IgD-negative memory B cell (primary cell): ENCODE data around the gene CAPG. TPM values are rescaled to one million over a fixed set of nuclear protein-coding genes. Genes with fewer than 3 reads are reported as not detected.

Experiments
- H3K27ac Mint-ChIP-seq, 3 donors: one replicate each; pipeline ENCODE4 v1.8.0; 2020 to 2022; ENCODE audit warnings: mild to moderate bottlenecking in 3 of 3, mixed read lengths in 3 of 3, moderate library complexity in 1 of 3
- H3K27me3 Mint-ChIP-seq: one replicate; pipeline ENCODE4 v1.8.0; 2021; ENCODE audit warnings: mixed read lengths
- H3K36me3 Mint-ChIP-seq: one replicate; pipeline ENCODE4 v1.8.0; 2020; ENCODE audit warnings: mild to moderate bottlenecking, mixed read lengths
- H3K4me1 Mint-ChIP-seq, 3 donors: one replicate each; pipeline ENCODE4 v1.8.0; 2020 to 2022; ENCODE audit warnings: mixed read lengths in 3 of 3, mild to moderate bottlenecking in 1 of 3
- H3K4me3 Mint-ChIP-seq, 4 donors: one replicate each; pipeline ENCODE4 v1.8.0; 2020 to 2022; ENCODE audit warnings: mild to moderate bottlenecking in 4 of 4, mixed read lengths in 4 of 4, moderate library complexity in 3 of 4
- H3K9me3 Mint-ChIP-seq, 3 donors: one replicate each; pipeline ENCODE4 v1.8.0; 2020 to 2021; ENCODE audit warnings: mixed read lengths in 3 of 3, mild to moderate bottlenecking in 1 of 3
- polyA plus RNA-seq: library from polyadenylated mRNA; unstranded; fragments of 300-500 nt; fragmentation: Illumina TruSeq; gene quantifications from one replicate; pipeline ENCODE4 v1.2.3, GENCODE V29; 2021

CAPG gene
- polyA plus RNA-seq, 1 donor from 2014 or later, result 542 TPM

GRCh38 chr2:85355073-85355410, 55.1 kb downstream of the CAPG start:
- H3K4me3 Mint-ChIP-seq, result peak overlapping the region; percentile 98 to 100 (median 98)
- peak overlapping the region; percentile 96 to 99 (median 98) for H3K27ac Mint-ChIP-seq
- H3K9me3 Mint-ChIP-seq, result no peaks in the 10 kb centered on the region
- H3K36me3 Mint-ChIP-seq, result peaks cover 5% of the 10 kb centered on the region
- H3K4me1 Mint-ChIP-seq, result peaks cover 15 to 42% (median 28%) of the 10 kb centered on the region in 3 donors
- H3K27me3 Mint-ChIP-seq, result no peaks in the 10 kb centered on the region

DNA sequence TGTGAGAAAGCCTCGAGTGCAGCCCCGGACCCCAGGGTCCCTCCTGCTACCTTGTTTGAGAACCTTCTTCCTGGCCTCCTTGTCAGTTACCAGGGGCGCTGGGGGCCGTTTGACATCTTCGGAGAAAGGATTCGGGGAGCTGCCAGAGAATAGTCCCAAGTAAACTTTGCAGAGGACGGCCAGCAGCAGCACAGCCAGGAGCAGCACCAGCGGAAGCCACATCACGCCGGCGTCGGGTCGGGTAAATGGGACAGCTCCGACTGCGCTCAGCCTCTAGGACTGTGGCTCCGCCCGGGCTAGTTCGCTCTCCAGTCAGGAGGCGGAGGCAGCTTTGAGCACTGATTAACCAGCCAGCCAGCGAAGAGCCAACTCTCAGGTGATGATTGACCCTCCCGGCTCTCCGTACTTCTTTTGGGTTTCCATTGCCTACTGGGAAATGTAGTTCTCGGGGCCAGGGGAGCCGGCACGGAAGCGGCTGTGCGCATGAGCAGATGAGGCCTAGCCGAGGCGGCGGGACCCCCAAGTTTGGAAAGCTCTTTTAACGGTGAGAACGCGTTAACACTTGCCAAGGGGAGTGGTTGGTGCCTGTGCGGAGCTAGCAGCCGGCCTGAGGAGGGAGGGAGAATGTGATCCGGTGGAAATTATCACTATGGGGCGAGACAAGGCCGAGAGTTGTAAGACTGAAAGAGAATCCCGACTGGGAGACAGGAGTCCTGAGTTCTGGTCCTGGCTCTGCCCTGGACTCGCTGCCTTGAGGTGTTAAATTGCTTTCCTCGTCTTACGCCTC, 55.7 kb downstream of the CAPG start, which contains the start of the genes ELMOD3 and RETSAT:
ELMOD3 (plus strand) TSS at position 484 of the 787 bp plus-strand sequence. CDS start 2,430 bp downstream, outside the sequence.
RETSAT (minus strand) TSS at position 243 of the 787 bp plus-strand sequence; CDS start at position 222, 21 bp downstream.
- Mint-ChIP-seq H3K27ac (peak within 1 kb of the TSS; percentile 96 to 99 (median 98)), H3K9me3 (no peaks in the 10 kb centered on the region), H3K27me3 (no peaks in the 10 kb centered on the region), H3K4me1 (peaks cover 15 to 42% (median 28%) of the 10 kb centered on the region in 3 donors), H3K36me3 (peaks cover 7% of the 10 kb centered on the region), H3K4me3 (peak within 1 kb of the TSS; percentile 98 to 100 (median 98))

DNA sequence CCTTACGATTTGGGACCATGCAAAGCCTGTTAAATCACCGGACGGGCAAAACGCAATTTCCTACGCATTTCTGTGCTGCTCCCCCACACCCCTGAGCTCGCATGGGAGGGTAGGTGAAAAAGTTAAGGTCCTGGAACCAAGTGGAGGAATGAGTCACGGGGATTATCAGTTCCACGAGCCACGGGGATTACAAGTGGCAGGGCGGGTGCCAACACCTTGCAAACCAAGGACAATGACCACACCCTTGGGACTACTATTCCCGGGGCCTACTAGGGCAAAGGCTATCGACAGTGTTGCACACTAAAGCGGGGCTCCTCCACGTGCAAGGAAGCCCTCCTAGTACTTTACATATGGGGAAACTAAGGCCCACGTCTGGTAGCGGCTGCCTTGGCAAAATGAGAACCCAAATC, 56.3 kb downstream of the CAPG start:
- H3K27ac Mint-ChIP-seq, result peak overlapping the region; percentile 96 to 99 (median 98)
- peaks cover 15 to 40% (median 28%) of the 10 kb centered on the region in 3 donors for H3K4me1 Mint-ChIP-seq
- no peaks in the 10 kb centered on the region for H3K27me3 Mint-ChIP-seq
- no peaks in the 10 kb centered on the region for H3K9me3 Mint-ChIP-seq
- H3K36me3 Mint-ChIP-seq, result peaks cover 6% of the 10 kb centered on the region
- H3K4me3 Mint-ChIP-seq, result peak overlapping the region; percentile 98 to 100 (median 98)

- peaks cover 9% of the 10 kb centered on the region for H3K36me3 Mint-ChIP-seq
- H3K27ac Mint-ChIP-seq, result no peak overlapping the region
- peaks cover 0 to 3% (median 2%) of the 10 kb centered on the region in 3 donors for H3K4me1 Mint-ChIP-seq
- no peaks in the 10 kb centered on the region for H3K9me3 Mint-ChIP-seq
- no peak overlapping the region for H3K4me3 Mint-ChIP-seq
- H3K27me3 Mint-ChIP-seq, result no peaks in the 10 kb centered on the region
Measured at GRCh38 chr2:85347599-85347998, 62.6 kb downstream of the CAPG start.

Other genes starting within 250 kb of the CAPG start
- 86.7 TPM for gene TGOLN2, start 82.4 kb downstream of the CAPG start, polyA plus RNA-seq
- 10.6 TPM for gene RETSAT, start 55.8 kb downstream of the CAPG start, polyA plus RNA-seq
- 16.0 TPM for gene ELMOD3, start 55.6 kb downstream of the CAPG start, polyA plus RNA-seq
- not detected for gene SH2D6, start 8.3 kb upstream of the CAPG start, polyA plus RNA-seq
- 72.2 TPM for gene MAT2A, start 128.8 kb upstream of the CAPG start, polyA plus RNA-seq
- gene GGCX, start 151.1 kb upstream of the CAPG start, polyA plus RNA-seq, result 16.1 TPM
- gene VAMP8, start 167.2 kb upstream of the CAPG start, polyA plus RNA-seq, result 240 TPM
- gene VAMP5, start 174.1 kb upstream of the CAPG start, polyA plus RNA-seq, result 43.0 TPM
- 206 TPM for gene RNF181, start 185.4 kb upstream of the CAPG start, polyA plus RNA-seq
- gene TMEM150A, start 192.3 kb upstream of the CAPG start, polyA plus RNA-seq, result 13.4 TPM
- 18.3 TPM for gene C2orf68, start 201.7 kb upstream of the CAPG start, polyA plus RNA-seq
- 61.2 TPM for gene USP39, start 205.8 kb upstream of the CAPG start, polyA plus RNA-seq